ENCODE results near the gene TMEM232.

The TMEM232 gene

DNA sequence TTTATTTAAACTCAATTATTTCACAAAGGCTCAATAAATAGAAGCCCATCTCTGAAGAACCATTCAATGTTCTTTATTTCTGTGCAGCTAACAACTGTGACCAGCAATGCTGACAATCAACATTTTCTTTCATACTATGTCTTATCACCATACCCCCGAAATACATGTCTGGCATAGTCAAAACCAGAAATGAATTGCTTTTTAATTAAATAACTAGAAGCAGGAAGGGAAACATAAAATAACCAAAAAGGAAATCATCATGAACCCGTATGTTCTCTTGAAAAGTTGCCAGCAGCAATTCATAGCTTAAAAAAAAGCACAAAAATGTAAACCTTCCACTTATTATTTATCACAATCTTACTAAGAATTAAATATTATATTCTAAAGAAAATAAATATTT, 212.4 kb downstream of the TMEM232 start:
- no peak overlapping the region for H3K4me3 ChIP-seq (replicated peaks; ENCODE audit: insufficient read depth, low read length)
- no peak for DNase-seq (ENCODE audit: low read depth in 1 of 2, low spot score in 1 of 2)
- no peak overlapping the region for H3K27ac ChIP-seq (replicated peaks)
- TF ChIP-seq GABPA (IDR thresholded peaks at IDR 0.05; ENCODE audit: low read depth) (no peak), POLR2AphosphoS5 (IDR thresholded peaks at IDR 0.05; ENCODE audit: low read depth) (no peak), CTCF (IDR thresholded peaks at IDR 0.05; ENCODE audit: insufficient read depth, low read length) (no peak), SPI1 (IDR thresholded peaks at IDR 0.05; ENCODE audit: borderline replicate concordance, low read depth) (no peak)
- TF ChIP-seq, protein P1, sequence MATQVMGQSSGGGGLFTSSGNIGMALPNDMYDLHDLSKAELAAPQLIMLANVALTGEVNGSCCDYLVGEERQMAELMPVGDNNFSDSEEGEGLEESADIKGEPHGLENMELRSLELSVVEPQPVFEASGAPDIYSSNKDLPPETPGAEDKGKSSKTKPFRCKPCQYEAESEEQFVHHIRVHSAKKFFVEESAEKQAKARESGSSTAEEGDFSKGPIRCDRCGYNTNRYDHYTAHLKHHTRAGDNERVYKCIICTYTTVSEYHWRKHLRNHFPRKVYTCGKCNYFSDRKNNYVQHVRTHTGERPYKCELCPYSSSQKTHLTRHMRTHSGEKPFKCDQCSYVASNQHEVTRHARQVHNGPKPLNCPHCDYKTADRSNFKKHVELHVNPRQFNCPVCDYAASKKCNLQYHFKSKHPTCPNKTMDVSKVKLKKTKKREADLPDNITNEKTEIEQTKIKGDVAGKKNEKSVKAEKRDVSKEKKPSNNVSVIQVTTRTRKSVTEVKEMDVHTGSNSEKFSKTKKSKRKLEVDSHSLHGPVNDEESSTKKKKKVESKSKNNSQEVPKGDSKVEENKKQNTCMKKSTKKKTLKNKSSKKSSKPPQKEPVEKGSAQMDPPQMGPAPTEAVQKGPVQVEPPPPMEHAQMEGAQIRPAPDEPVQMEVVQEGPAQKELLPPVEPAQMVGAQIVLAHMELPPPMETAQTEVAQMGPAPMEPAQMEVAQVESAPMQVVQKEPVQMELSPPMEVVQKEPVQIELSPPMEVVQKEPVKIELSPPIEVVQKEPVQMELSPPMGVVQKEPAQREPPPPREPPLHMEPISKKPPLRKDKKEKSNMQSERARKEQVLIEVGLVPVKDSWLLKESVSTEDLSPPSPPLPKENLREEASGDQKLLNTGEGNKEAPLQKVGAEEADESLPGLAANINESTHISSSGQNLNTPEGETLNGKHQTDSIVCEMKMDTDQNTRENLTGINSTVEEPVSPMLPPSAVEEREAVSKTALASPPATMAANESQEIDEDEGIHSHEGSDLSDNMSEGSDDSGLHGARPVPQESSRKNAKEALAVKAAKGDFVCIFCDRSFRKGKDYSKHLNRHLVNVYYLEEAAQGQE (IDR thresholded peaks at IDR 0.05; ENCODE audit: insufficient replicate concordance, low read depth): no peak
- H3K27me3 ChIP-seq (ENCODE audit: insufficient read depth, poor library complexity, severe bottlenecking): no peaks in the 10 kb centered on the region

DNA sequence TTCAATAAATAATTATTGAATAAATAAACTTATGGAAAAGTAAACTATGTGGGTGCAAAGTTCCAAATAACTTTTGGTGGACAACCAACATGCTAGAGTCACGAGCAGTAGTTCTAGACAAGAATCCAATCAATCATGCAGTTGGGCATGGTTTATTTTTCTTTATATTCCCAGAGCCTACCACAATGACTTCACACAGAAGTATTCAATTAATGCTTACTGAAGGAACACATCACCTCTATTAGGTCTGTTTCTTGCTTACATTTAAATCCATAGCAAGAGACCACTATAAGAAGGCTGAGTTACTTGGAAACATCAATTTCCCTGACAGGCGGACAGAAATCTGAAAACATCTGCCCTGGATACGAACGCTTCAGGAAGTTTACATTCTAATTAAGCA, 214.2 kb downstream of the TMEM232 start:
- no peak overlapping the region for H3K4me3 ChIP-seq (replicated peaks; ENCODE audit: insufficient read depth, low read length)
- DNase-seq (ENCODE audit: low read depth in 1 of 2, low spot score in 1 of 2): no peak
- no peaks in the 10 kb centered on the region for H3K27me3 ChIP-seq (ENCODE audit: insufficient read depth, poor library complexity, severe bottlenecking)
- TF ChIP-seq SPI1 (IDR thresholded peaks at IDR 0.05; ENCODE audit: borderline replicate concordance, low read depth): no peak
- TF ChIP-seq CTCF (IDR thresholded peaks at IDR 0.05; ENCODE audit: insufficient read depth, low read length): no peak
- TF ChIP-seq, protein P1 (IDR thresholded peaks at IDR 0.05; ENCODE audit: insufficient replicate concordance, low read depth): no peak
- no peak for TF ChIP-seq POLR2AphosphoS5 (IDR thresholded peaks at IDR 0.05; ENCODE audit: low read depth)
- TF ChIP-seq GABPA (IDR thresholded peaks at IDR 0.05; ENCODE audit: low read depth): no peak
- no peak overlapping the region for H3K27ac ChIP-seq (replicated peaks)

DNA sequence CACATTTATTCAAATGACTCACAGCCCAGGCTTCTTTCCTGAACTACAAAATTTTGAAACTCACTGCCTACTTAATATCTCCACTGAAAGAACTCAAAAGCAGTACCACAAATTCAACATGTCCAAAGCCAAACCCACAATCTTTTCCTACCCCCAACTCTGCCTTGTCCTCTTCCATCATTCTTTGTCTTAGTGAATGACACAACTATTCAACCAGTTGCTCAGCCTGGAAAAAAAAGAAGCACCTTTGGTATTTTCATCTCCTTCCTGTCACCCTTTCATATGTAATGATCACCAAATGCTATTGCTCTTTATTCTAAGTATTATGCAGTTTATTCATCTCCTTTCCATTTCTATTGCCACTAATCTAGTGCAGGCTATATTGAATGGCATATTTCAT, 216.3 kb downstream of the TMEM232 start:
- H3K27me3 ChIP-seq (ENCODE audit: insufficient read depth, poor library complexity, severe bottlenecking): no peaks in the 10 kb centered on the region
- H3K27ac ChIP-seq (replicated peaks): no peak overlapping the region
- DNase-seq (ENCODE audit: low read depth in 1 of 2, low spot score in 1 of 2): no peak
- TF ChIP-seq, protein P1 (IDR thresholded peaks at IDR 0.05; ENCODE audit: insufficient replicate concordance, low read depth): no peak
- TF ChIP-seq SPI1 (IDR thresholded peaks at IDR 0.05; ENCODE audit: borderline replicate concordance, low read depth): no peak
- TF ChIP-seq POLR2AphosphoS5 (IDR thresholded peaks at IDR 0.05; ENCODE audit: low read depth): no peak
- TF ChIP-seq GABPA (IDR thresholded peaks at IDR 0.05; ENCODE audit: low read depth): no peak
- no peak for TF ChIP-seq CTCF (IDR thresholded peaks at IDR 0.05; ENCODE audit: insufficient read depth, low read length)
- H3K4me3 ChIP-seq (replicated peaks; ENCODE audit: insufficient read depth, low read length): no peak overlapping the region

All from HL-60 (cell line).